Vein endothelial cell (primary cell): ENCODE results near the gene TNP2. TPM values are rescaled to one million over a fixed set of nuclear protein-coding genes. Genes with fewer than 3 reads are reported as not detected.

ENCODE experiments used
- small RNA-seq: library from RNA; depleted of rRNA; stranded (forward); fragments of <200 nt; gene quantifications from one replicate; pipeline ENCODE3, GENCODE V24; 2012
- total RNA-seq: library from RNA; depleted of rRNA; stranded (reverse); fragments of >200 nt; gene quantifications from 2 replicates; pipeline ENCODE4 v1.2.3, GENCODE V29; 2012

The TNP2 gene
- not detected in 2 replicates for total RNA-seq

DNA sequence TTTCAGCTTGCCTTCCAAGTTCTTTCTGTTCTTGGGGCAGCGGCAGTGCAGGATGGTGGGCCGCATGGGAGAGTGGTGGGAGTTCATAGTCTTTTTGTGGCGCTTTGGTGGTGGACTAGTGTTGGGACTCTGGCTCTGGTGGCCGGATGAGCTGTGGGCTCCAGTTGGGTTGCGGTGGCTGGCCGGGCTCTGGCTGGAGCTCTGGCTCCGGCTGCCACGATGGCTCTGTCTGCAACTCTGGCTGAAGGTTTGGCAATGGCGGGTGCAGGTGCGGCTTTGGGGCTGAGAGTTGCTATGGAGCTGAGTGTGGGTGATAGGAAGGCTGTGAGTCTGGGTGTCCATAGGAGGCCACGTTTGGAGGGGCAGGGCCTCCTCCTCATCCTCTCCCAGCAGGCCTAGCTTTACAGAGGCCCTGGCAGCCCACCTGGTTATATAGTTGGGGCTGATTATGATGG lies at the start of gene TNP2:
TSS of gene TNP2 (minus strand) at position 405 of the 455 bp plus-strand sequence. CDS start at position 342, 63 bp downstream.

DNA sequence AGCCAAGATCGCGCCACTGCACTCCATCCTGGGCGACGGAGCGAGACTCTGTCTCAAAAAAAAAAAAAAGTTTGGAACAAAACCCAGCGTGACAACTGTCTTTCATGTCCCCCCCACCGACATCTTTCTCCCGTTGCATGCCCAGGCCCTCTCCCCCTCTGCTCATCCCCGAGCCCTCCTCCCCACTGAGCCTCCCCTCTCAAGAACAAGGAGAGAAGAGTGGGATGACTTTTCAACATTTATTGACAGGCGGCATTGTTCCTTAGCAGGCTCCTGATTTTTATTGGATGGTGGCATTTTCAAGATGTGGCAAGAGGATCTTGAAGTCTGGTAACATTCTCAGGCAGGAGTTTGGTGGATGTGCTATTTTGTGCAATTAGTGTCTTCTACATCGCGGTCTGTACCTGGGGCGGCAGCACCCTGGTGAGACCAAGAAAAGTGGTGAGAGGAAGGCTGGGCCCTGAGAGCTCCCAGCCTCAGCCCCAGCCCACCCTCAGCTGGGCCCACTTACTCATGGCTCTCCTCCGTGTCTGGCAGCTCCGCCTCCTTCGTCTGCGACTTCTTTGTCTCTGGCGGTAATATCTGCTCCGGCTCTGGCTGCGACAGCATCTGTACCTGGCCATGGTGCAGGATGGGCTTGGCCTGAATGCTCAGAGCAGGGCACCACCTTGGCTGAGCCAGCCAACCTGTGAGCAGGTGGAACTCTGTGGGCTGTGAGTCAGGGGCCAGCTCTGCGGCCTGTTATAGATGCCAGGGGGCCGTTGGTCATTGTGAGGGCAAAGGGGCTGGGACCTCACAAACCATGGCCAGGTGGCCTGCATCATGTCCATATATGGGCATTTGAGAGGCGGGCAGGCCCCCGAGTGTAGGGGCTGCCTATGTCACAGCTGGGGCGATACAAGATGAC lies 11.7 kb upstream of the TNP2 start, which contains the start of gene PRM1:
TSS of gene PRM1 (minus strand) at position 715 of the 907 bp plus-strand sequence. CDS start at position 623, 92 bp downstream.

DNA sequence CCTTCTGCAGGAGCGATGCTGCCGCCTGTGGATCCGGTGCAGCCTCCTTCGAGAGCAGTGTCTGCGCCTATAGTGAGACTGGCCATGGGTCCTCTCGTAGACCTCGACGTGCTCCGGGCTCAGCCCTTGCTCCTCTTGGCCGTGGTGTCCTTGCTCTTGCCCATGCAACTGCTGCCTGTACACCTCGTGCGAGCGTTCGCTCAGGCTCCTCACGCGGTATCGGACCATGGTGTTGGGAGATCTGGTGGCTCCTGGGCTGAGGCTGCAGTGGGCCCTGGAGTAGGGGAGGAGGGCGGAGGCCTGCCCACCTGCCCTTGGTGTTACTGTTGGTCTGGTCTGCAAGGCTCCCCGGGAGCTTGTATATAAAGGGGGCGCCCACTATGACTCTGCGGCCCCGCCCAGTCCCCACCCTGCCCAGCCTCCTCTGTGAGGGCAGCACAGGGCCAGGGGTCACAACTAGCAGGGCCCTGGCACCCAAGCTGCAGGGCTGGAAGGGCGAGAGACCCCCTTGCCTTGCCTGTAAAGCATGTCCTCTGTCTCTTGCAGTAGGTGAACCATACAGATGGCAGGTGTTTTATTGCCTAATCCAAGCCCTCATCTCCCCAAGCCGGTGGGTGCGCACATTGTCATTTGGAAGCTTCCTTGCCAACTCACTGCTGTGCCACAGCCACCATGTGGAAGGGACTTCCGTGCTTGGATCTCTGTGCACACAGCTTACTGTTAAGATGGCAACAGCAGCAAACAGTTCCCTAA lies 7.2 kb upstream of the TNP2 start, which contains the start of gene PRM2:
TSS of gene PRM2 (minus strand) at position 338 of the 753 bp plus-strand sequence. CDS start at position 228, 110 bp downstream.

DNA sequence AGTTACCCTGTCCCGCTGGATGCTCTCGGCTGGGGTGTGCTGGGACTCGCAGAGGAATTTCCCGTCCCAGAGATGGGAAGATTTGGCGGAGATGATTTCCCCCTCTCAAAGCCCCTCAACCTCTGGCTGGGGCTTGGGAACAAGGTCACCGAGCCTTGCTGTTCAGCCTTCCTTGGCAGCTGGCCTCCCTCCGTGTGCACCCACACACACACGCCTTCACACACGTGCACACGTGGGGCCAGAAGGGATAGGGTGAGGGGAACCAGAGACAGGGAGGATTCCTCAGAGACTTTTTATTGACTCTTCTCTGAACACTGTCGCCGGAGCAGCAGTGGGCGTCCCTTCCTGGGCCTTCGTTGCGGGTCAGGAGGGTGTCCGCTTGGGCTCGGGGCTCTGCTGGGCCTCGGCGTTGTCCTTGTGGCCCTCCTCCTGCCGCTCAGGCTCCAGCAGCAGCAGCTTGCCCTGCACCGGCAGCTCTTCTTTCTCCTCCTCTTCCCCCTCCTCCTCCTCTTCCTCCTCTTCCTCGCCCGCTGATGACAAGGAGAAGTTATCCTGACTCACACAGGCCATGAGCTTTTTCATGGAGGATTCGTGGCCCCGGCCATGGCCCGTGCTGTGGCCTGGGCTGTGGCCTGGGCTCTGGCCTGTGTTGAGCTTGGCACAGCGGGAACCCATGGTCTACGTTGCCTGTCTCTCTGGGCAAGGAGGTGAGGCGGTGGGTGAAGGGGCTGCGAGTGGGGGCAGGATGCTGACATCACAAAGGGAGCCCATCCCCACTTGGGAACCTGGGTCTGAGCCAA lies 4.0 kb upstream of the TNP2 start, which contains the start of gene PRM3:
TSS of gene PRM3 (minus strand) at position 709 of the 800 bp plus-strand sequence. CDS start at position 675, 34 bp downstream.

DNA sequence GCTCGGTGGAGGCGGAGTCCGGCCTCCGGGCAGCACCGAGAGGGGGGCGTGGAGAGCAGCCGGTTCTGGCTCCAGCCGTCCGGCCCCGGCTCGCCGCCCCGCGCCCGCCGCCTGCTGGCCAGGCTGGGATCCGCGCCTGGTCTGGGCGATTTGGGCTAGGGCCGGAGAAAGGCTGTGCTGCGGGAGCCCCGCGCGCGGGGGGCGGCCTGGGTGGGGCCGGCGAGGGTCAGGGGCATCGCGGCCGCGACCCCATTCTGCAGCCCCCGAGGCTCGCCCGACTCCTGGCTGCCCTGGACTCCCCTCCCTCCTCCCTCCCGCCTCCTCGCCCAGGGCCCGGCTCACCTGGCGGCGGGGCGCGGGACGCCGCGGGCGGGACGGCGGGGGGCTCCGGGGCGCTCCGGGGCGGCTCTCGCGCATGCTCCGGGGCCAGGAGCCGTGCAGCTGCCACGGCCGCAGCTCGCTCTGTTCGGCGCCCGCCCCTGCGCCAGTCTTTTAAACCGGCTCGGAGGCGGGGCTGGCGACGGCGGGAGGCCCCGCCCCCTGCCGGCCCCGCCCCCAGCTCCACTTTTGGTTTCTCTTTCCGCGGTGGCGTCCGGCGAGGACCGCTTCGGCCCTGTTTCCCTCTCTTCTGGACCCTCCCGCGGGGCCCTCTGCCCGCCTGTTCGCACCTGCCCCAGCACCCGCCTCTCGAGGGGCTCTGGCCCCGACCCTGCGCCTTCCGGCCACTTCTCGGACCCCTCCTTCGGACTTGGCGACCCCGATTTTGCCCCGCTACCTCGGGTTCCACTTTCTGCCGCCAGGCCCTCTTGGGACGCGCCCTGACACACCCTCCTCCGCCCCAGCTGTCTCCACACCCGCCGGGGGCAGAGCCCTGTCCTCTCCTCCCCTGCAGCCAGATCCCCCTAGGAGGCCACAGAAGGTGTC lies 13.1 kb downstream of the TNP2 start, which contains the start of gene SOCS1:
TSS of gene SOCS1 (minus strand) at position 468 of the 924 bp plus-strand sequence. CDS start 726 bp downstream, outside the sequence.

Small RNAs within 50 kb of the gene (small RNA-seq; reads per million reads assigned to genes)
- not detected for gene MIR548H2
- gene RF00019: not detected
- not detected for gene RF00554

Other genes with a start within 250 kb of the TNP2 start
- 0.33 and 1.1 TPM in 2 replicates for gene SOCS1, start 13.1 kb downstream of the TNP2 start, total RNA-seq
- not detected in 2 replicates for gene PRM3, start 4.3 kb upstream of the TNP2 start, total RNA-seq
- not detected in 2 replicates for gene PRM2, start 7.2 kb upstream of the TNP2 start, total RNA-seq
- not detected in 2 replicates for gene PRM1, start 12.0 kb upstream of the TNP2 start, total RNA-seq
- gene RMI2, start 76.1 kb upstream of the TNP2 start, total RNA-seq: 3.0 and 3.9 TPM in 2 replicates